Tibial artery (tissue), 4 donors: Measurements from ENCODE around the gene CLIP2.

Experiments
- DNase-seq, 2 donors: peaks; one replicate each; pipeline ENCODE4 v3.0.0-alpha.2; 2019
- H3K27ac ChIP-seq, 2 donors: fragments of 200-600 bp; sonication (generic) in 1 of 2; 1 replicate in 1 of 2; 2 replicates in 1 of 2; pipeline ENCODE4 v1.5.1; 2018 to 2019; ENCODE audit warnings: mild to moderate bottlenecking in 1 of 2
- H3K27me3 ChIP-seq, 2 donors: fragments of 200-600 bp; sonication (generic) in 1 of 2; one replicate each; pipeline versions ENCODE4 v1.5.1 to v1.6.0; 2016 to 2019
- H3K36me3 ChIP-seq, 3 donors: fragments of 200-600 bp; sonication (generic) in 2 of 3; one replicate each; pipeline ENCODE4 v1.5.1; 2016 to 2019; ENCODE audit warnings: mild to moderate bottlenecking in 2 of 3
- H3K4me1 ChIP-seq, 4 donors: fragments of 200-600 bp; sonication (generic) in 2 of 4; 1 replicate in 3 of 4; 2 replicates in 1 of 4; pipeline ENCODE4 v1.5.1; 2016 to 2019
- H3K4me3 ChIP-seq, 2 donors: fragments of 200-600 bp; sonication (generic) in 1 of 2; 1 replicate in 1 of 2; 2 replicates in 1 of 2; pipeline ENCODE4 v1.5.1; 2018 to 2019; ENCODE audit warnings: mild to moderate bottlenecking in 2 of 2
- H3K9me3 ChIP-seq, 3 donors: fragments of 200-600 bp; sonication (generic) in 1 of 3; one replicate each; pipeline ENCODE4 v1.5.1; 2016 to 2019
- intact Hi-C: fragments of 100-400 bp; cut with DNase I; formaldehyde crosslinking; loops from one replicate; pipeline ENCODE4 v1.15.0; 2023; ENCODE audit warnings: low total_unique reads
- TF ChIP-seq, protein P1 (sequence below), 2 experiments: fragments of 200-600 bp in 1 of 2; fragments of 450-650 bp in 1 of 2; IDR thresholded peaks; one replicate each; pipeline ENCODE4 v1.5.1; 2017 to 2019; ENCODE audit warnings: antibody characterized with exemption in 2 of 2, mild to moderate bottlenecking in 1 of 2, moderate library complexity in 1 of 2

The CLIP2 gene

DNA sequence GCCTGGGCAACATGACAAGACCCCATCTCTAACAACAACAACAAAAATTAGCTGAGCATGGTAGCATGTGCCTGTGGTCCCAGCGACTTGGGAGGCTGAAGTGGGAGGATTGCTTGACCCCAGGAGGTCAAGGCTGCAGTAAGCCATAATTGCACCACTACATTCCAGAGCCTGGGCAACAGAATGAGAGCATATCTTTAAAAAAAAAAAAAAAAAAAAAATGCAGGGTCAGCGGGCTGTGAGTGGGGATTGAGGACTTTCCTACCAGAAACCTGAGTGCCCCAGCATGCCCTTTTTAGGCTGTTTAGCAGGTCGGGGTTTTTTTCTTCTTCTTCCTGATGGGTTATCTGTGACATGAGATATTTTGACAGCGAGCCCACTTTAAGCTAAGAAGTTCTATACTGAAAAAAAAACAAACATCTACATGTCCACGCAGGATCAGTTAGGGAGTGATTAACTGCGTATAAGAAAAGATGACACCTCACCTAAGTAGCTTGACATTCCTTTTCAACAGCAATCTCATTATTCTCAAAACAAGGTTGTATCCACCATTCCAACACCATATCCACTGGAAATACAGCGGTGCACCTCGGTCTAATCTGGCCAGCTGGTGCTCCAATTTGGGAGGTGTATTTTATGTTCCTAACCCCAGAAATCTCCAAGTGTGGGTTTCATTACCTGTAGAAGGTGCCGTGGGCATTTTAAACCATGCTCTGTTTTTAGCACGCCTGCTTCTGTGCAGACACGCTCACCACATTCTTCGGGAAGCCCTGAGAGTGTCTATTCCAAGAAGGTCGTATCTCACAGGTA, 21.2 kb upstream of the CLIP2 start:
- Histone ChIP-seq H3K9me3 (no peaks in the 10 kb centered on the region), H3K27ac (no peak overlapping the region), H3K27me3 (no peaks in the 10 kb centered on the region), H3K36me3 (no peaks in the 10 kb centered on the region), H3K4me3 (no peak overlapping the region), H3K4me1 (peaks cover 0 to 17% (median 7%) of the 10 kb centered on the region in 4 donors)
- DNase-seq = no peak
- TF ChIP-seq, protein P1, sequence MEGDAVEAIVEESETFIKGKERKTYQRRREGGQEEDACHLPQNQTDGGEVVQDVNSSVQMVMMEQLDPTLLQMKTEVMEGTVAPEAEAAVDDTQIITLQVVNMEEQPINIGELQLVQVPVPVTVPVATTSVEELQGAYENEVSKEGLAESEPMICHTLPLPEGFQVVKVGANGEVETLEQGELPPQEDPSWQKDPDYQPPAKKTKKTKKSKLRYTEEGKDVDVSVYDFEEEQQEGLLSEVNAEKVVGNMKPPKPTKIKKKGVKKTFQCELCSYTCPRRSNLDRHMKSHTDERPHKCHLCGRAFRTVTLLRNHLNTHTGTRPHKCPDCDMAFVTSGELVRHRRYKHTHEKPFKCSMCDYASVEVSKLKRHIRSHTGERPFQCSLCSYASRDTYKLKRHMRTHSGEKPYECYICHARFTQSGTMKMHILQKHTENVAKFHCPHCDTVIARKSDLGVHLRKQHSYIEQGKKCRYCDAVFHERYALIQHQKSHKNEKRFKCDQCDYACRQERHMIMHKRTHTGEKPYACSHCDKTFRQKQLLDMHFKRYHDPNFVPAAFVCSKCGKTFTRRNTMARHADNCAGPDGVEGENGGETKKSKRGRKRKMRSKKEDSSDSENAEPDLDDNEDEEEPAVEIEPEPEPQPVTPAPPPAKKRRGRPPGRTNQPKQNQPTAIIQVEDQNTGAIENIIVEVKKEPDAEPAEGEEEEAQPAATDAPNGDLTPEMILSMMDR (IDR thresholded peaks at IDR 0.05) = no peak
- intact Hi-C loops = no loop called here

DNA sequence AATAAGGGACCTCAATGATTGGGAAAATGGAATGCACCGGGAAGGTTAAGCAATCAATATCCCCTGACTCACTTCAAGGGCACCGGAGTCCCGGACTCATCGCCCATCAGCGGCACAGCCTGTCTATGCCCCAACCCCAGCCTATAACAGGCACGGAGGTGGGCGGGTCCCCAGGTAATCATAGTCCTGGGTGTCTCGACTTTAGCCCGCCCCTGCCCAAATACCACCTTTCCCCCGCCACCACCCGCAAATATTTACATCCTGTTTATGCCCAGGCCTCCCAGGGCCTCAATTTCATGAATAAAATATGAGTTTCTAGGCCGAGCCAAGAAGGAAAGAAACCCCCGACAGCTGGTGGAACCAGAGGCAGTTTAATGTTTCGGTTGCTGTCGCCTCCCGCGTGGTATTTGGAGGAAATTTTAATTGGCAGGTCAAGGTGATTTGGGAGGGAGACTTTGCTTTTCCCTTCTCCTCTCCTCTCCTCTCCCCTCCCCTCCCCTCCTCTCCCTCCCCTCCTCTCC, 19.4 kb upstream of the CLIP2 start:
- Histone ChIP-seq H3K27me3 (no peaks in the 10 kb centered on the region), H3K4me1 (peaks cover 0 to 23% (median 7%) of the 10 kb centered on the region in 4 donors), H3K36me3 (no peaks in the 10 kb centered on the region), H3K9me3 (no peaks in the 10 kb centered on the region), H3K4me3 (peak overlapping the region; percentile 50 to 59), H3K27ac (peak overlapping the region in 1 of 2 donors; percentile 22)
- TF ChIP-seq, protein P1 (IDR thresholded peaks at IDR 0.05) = no peak
- peak in 1 of 2 donors; percentile 36 for DNase-seq
- intact Hi-C loops = no loop called here

DNA sequence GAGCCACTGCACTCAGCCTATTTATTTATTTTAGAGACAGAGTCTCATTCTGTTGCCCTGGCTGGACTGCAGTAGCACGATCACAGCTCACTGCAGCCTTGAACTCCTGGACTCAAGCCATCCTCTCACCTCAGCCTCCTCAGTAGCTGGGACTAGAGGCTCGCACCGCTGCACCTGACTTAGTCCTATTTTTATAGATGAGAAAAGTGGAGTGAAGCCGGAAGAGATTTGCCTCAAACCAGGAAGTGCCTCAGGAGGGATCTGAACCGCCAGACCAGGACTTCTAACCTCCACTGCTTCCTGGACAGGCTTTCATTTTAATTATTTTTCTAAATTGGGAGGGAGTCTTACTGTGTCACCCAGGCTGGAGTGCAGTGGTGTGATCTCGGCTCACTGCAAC, 17.5 kb upstream of the CLIP2 start:
- intact Hi-C loops = no loop called here
- Histone ChIP-seq H3K27me3 (no peaks in the 10 kb centered on the region), H3K36me3 (no peaks in the 10 kb centered on the region), H3K9me3 (no peaks in the 10 kb centered on the region), H3K4me3 (no peak overlapping the region), H3K4me1 (peaks cover 0 to 23% (median 7%) of the 10 kb centered on the region in 4 donors), H3K27ac (peak overlapping the region; percentile 43 to 69)
- DNase-seq = no peak
- TF ChIP-seq, protein P1 (IDR thresholded peaks at IDR 0.05) = no peak

DNA sequence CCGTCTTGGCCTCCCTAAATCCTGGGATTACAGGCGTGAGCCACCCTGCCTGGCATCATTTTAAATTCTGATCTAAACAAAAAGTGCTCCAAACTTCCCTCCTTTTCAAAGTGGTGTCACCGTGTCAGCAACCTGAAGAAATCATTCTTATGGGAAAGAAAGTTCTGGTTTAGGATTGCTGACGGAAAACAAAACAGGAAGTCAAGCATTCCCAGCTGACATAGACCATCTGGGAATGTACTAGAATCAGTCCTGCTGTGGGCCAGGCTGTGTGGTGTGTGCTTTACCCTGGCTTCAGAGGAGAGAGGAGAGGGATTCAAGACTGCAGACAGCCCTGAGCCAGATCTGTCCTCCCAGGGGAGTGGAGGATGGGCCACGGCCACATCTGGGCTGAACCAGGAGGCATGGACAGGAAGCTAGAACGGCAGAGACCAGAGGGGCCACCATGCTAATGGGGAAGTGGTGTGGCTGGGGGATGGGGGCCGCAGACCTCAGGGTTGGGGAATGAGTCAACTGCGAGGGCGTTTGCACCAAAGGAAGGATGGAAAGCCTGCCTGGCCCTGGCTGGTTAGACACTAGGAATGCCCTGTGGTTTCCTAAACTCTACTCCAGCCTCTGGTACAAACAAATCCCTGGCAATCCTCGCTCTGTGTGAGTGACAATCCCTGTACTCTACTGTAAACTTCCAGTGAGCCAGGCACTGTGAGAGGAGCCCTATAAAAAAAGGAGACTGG, 16.7 kb upstream of the CLIP2 start:
- Histone ChIP-seq H3K4me1 (peaks cover 0 to 23% (median 7%) of the 10 kb centered on the region in 4 donors), H3K36me3 (no peaks in the 10 kb centered on the region), H3K9me3 (no peaks in the 10 kb centered on the region), H3K4me3 (no peak overlapping the region), H3K27ac (peak overlapping the region; percentile 43 to 69), H3K27me3 (no peaks in the 10 kb centered on the region)
- intact Hi-C loops = no loop called here
- peak; percentile 73 to 82 for DNase-seq
- TF ChIP-seq, protein P1 (IDR thresholded peaks at IDR 0.05) = no peak

DNA sequence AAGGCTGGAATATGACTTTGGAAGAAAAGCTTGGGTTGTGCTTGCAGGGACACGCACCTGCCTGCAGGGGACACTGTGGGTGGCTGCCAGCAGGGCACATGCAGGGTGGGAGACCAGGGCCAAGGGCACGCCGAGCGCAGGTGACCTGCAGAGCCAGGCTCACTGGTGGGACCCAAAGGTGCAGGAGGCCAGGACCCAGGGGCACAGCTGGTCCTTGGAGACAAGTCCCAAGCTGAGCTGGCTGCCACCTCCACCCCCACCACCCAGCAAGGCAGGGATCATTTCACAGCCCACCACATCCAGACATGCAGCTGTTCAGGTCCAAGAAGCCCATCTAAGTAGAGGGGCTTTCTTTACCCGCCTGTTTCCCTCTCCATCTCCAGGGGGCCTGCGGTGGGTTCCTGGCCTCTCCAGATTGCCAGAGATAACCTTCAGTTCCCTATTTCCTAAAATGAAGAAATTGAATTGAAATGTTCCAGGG, 13.8 kb upstream of the CLIP2 start:
- Histone ChIP-seq H3K4me1 (peaks cover 0 to 32% (median 15%) of the 10 kb centered on the region in 4 donors), H3K36me3 (no peaks in the 10 kb centered on the region), H3K27me3 (no peaks in the 10 kb centered on the region), H3K9me3 (no peaks in the 10 kb centered on the region), H3K4me3 (no peak overlapping the region), H3K27ac (no peak overlapping the region)
- intact Hi-C loops = no loop called here
- TF ChIP-seq, protein P1 (IDR thresholded peaks at IDR 0.05) = peak in 1 of 2 experiments; percentile 17
- DNase-seq = no peak
